GM19452 (cell line): ENCODE results near the gene METRN.
"Not testable (repeated sequence)": the region's sequence is repeated elsewhere in the genome, so short reads cannot be mapped to it uniquely, and the experiment has no call there.

ENCODE experiments used
- ATAC-seq: cut with Tn5 transposase; IDR thresholded peaks from one replicate; pipeline ENCODE4 v1.9.1; 2021; ENCODE audit not compliant: unreplicated experiment

Gene METRN

GRCh38 chr16:708959-709358, 6.0 kb upstream of the METRN start:
- ATAC-seq, result no peak

- ATAC-seq, result no peak
Observed at GRCh38 chr16:709566-710499, 5.1 kb upstream of the METRN start.

GRCh38 chr16:710500-711075, 4.3 kb upstream of the METRN start:
- no peak for ATAC-seq

DNA sequence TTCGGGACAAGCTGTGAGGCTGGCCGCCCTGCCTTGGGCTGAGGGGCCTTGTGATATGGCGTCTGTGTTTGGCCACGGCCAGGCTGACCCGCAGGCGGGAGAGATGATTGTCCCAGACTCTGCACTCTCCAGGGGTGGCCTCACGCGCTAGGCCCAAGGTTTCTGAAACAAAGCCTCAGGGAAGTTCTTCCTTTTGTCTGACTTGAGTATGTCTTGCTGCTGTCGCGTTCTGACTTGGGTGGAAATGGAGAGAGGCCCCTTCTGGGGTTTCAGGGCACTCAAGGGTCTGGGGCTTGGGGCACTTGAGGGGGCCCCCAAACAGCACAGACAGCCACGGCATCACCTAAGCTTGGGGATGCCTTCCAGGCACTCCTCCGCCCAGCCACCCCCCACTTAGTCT, 3.8 kb upstream of the METRN start:
- no peak for ATAC-seq

DNA sequence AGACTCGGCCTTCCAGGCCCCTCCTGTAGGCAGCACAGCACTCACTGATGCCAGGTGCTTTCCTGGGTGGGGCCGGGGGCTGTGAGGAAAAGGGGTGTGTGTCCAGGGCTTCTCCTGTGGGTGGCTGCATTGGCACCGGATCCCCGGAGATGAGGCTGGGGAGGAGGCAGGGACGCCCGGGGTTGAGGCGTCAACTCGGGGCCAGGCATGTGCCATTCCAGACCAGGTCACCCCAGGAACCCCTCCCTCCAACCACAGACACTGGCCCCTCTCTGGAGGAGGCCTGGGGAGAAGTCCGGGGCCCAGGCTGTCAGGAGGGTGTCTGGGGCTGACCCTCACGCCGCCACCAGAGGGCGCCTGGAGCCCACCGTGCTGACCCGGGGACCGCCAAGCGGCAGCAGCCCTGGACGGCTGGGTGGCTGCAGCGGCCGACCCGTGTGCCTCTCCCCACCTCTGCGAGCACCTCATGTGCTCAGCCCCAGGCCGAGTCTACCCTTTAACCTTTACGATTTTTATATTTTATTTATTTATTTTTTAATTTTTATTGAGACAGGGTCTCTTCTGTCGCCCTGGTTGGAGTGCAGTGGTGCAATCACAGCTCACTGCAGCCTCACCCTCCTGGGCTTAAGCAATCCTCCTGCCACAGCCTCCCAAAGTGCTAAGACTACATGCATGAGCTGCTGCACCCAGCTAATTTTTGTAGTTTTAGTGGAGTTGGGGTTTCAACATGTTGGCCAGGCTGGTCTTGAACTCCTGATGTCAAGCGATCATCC, 3.2 kb upstream of the METRN start:
- ATAC-seq, result no peak

GRCh38 chr16:712740-713250, 2.1 kb upstream of the METRN start:
- not testable (repeated sequence) for ATAC-seq

GRCh38 chr16:714079-714478, 839 bp upstream of the METRN start:
- no peak for ATAC-seq

DNA sequence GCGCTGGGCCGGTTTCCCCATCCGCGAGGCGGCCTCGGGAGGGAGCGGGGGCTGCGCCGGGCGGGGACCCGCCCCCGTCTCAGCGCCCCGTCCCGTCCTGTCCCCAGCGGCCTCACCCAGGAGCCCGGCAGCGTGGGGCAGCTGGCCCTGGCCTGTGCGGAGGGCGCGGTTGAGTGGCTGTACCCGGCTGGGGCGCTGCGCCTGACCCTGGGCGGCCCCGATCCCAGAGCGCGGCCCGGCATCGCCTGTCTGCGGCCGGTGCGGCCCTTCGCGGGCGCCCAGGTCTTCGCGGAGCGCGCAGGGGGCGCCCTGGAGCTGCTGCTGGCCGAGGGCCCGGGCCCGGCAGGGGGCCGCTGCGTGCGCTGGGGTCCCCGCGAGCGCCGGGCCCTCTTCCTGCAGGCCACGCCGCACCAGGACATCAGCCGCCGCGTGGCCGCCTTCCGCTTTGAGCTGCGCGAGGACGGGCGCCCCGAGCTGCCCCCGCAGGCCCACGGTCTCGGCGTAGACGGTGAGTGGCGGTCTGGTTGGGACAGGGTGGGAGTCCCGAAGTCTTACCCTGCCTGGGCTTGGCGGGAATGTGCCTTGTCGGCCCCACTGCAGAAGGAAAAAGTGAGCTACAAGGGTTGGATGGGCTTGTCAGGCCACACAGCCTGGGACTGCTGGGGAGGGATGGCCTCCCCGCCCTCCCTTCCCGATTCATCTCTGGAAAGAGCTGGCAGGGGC, 720 bp downstream of the METRN start:
- ATAC-seq, result no peak

GRCh38 chr16:716200-716568, 1.3 kb downstream of the METRN start:
- no peak for ATAC-seq

- ATAC-seq, result no peak
Observed at GRCh38 chr16:716768-717325, 1.9 kb downstream of the METRN start.

DNA sequence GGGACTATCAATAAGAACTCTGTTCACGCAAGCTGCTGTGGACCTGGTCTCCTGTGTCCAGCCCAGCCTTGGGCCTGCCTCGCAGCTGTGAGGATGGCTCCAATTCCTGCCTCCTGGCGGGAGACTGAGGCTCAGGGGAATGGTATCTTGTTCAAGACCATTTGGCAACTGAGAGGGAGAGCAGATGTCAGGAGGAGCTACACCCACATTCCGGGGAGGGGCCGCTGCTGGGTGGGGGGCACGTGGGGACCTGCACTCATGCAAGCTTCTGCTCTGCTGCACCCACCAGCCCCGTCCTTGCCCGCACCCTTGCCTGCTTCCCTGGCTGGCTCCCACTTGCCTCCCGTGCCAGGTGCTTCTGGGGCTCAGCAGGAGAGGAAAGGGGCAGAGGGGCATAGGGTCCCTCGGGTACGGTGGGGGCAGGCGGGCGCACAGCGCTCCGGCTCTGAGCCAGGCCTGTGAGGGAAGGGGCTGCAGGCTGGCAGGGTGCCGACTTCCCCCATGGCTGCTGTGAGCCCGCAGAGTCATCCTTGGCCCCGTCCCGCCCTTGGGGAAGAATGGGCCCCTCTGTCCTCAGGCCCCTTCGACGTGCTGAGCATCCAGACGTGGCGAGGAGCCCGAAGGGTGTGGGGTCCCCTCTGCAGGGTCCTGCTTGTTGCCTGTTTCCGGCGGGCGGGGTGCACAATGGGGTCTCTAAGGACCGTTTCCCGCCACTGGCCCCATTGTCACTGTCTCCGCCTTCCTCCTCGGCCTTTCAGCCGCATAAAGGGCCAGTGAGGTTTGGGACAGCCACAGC, 2.7 kb downstream of the METRN start:
- ATAC-seq, result no peak

DNA sequence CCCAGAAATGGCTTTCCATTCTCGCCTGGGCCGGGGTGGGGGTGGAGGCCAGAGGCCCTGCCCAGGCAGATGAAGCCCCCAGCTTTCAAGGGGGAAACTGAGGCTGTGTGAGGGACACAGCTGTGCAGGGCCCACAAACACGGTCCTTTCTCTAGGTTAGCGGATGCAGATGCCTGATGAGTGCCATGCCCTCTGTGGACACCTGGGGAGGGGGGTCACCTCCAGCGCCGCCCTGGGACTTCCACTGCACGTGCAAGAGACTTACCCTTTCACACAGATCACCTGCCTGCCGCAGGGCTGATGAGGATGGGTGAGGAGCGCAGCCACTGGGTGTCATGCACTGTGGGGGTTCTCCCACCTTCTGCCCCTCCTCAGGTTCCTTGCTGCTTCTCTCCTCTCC, 3.5 kb downstream of the METRN start:
- ATAC-seq, result no peak

DNA sequence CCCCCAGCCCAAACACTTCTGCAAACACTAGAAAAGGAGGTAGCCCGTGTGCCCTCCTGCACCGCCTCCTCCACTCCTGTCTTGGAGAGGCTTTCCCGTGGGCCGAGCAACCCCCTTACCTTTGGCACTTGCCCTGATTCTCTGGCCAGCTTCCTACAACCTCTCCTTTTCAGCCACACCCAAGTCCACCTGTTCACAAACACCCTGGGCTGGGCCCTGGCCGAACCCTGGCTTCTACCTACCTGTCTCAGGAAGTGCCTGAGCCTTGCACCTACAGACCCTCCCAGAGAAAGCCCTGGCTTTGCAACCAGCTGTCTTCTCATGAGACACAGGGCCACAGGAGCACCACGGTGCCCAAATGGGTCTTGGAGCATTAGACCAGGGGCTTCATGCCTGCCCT, 4.0 kb downstream of the METRN start:
- no peak for ATAC-seq

DNA sequence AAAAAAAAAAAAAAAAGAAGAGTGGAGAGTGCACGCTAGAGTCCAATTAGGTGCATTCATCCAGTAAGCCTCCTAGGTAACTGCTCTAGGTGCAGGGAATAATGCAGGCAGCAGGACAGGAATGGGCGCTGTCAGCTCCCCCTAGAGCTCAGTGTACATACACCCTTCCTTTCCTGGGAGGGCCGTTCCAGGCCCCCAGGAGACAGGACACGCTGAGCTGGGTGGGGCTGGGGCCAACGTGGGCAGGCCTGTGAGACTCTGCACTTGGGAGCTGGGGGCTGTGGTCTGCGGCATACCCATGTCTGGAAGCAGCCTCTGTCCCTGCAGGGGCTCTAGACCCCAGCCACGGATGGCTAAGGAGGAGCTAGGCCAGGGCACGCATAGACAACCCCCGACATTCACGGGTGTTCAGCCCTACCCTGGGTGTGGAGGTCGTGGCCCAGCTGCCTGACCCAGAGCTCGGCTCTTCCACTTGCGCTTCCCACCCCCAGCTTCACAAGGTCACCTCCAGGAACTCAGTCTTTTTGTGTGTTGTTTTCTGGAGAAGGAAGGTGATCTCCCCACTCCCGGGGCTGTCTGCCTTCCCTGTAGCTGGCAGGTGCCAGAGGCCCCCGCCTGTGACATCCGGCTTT, 5.0 kb downstream of the METRN start:
- ATAC-seq, result no peak

GRCh38 chr16:720447-720989, 5.6 kb downstream of the METRN start:
- peak; percentile 36 for ATAC-seq

- peak; percentile 57 for ATAC-seq
Observed at GRCh38 chr16:720990-721764, 6.3 kb downstream of the METRN start, which contains the start of gene ANTKMT. Gene ANTKMT, plus strand, starts transcription at chr16:721146. Its CDS starts 129 bp downstream, at chr16:721275.

DNA sequence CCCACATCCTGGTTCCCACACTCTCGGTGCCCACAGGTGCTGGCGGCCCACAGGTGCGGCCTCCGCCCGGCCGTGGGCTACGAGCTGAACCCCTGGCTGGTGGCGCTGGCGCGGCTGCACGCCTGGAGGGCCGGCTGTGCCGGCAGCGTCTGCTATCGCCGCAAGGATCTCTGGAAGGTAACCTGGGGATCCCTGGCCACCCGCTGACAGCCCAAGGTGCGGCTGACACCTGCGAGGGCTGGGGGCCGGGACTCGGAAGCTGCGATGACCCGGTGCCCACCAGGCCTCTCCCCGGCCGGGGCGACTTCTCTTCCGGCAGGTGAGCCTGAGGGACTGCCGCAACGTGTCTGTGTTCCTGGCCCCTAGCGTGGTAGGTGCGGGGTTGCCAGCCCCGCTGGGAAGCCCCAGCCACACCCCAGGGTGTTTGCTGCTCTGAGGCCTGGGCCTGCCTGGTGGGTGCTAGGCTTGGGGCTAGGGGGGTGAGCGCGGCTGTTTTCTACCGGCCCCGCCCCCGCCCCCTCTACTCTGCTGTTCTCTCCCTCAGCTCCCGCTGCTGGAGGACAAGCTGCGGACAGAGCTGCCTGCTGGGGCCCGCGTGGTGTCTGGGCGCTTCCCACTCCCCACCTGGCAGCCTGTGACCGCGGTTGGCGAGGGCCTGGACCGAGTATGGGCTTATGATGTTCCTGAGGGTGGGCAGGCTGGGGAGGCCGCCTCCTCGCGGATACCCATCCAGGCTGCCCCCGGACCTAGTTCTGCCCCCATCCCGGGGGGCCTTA, 7.0 kb downstream of the METRN start:
- no peak for ATAC-seq
